A673 (cell line): ENCODE results near the gene EFCAB14. TPM values are rescaled to one million over a fixed set of nuclear protein-coding genes. Genes with fewer than 3 reads are reported as not detected.

Experiments used
- BruUV-seq: library from RNA; stranded (reverse); fragments of 400-500 nt; replicated peaks from 2 replicates; lab custom pipeline; 2021; lab: Mats Ljungman, UMichigan
- CTCF ChIA-PET: fragments of 300-600 bp; sonication (Branson Sonifier 250); formaldehyde crosslinking; loops from one replicate; lab custom pipeline; 2022; ENCODE audit warnings: antibody characterized with exemption; lab: Charles Lee
- POLR2A ChIA-PET: fragments of 300-600 bp; sonication (Branson Sonifier 250); formaldehyde crosslinking; loops from one replicate; lab custom pipeline; 2022; ENCODE audit warnings: antibody characterized with exemption; ENCODE audit not compliant: low non-redundant PET; lab: Charles Lee
- DNase-seq: peaks from one replicate; pipeline ENCODE4 v3.0.0-alpha.2; 2015; ENCODE audit warnings: low spot score
- H3K27ac ChIP-seq: fragments of 200-600 bp; sonication (generic); 2 replicates; pipeline ENCODE4 v1.5.1; 2016; ENCODE audit warnings: mixed run types, low read depth, mild to moderate bottlenecking, mixed read lengths, antibody characterized with exemption, low read length; ENCODE audit not compliant: poor library complexity, severe bottlenecking
- H3K27me3 ChIP-seq: fragments of 200-600 bp; sonication (generic); replicated peaks from 2 replicates; pipeline ENCODE4 v1.6.1; 2017; ENCODE audit warnings: mixed run types, low read depth, mild to moderate bottlenecking, mixed read lengths, antibody characterized with exemption, low read length; ENCODE audit not compliant: insufficient read depth, poor library complexity
- H3K36me3 ChIP-seq: fragments of 200-600 bp; sonication (generic); 2 replicates; pipeline ENCODE4 v1.6.1; 2016; ENCODE audit warnings: mixed run types, mild to moderate bottlenecking, mixed read lengths, antibody characterized with exemption, low read length; ENCODE audit not compliant: insufficient read depth, poor library complexity, severe bottlenecking
- H3K4me1 ChIP-seq: fragments of 200-600 bp; sonication (generic); 2 replicates; pipeline ENCODE4 v1.6.1; 2017; ENCODE audit warnings: mixed run types, mild to moderate bottlenecking, mixed read lengths, antibody characterized with exemption, low read length; ENCODE audit not compliant: insufficient read depth, poor library complexity, severe bottlenecking
- H3K4me3 ChIP-seq: fragments of 200-600 bp; sonication (generic); 2 replicates; pipeline ENCODE4 v1.5.1; 2016; ENCODE audit warnings: low read depth, mixed run types, mild to moderate bottlenecking, mixed read lengths, low read length; ENCODE audit not compliant: poor library complexity, severe bottlenecking
- H3K9me3 ChIP-seq: fragments of 200-600 bp; sonication (generic); 2 replicates; pipeline ENCODE4 v1.6.1; 2016; ENCODE audit warnings: mixed run types, low read depth, mild to moderate bottlenecking, mixed read lengths, antibody characterized with exemption, low read length; ENCODE audit not compliant: poor library complexity, severe bottlenecking
- CTCF ChIP-seq: fragments of 300-800, 200-600 bp; sonication (generic); conservative IDR thresholded peaks from 2 replicates; pipeline ENCODE4 v1.5.1; 2017; ENCODE audit warnings: low read depth, mild to moderate bottlenecking, antibody characterized with exemption, low read length, moderate library complexity, mixed read lengths
- EZH2 ChIP-seq: fragments of 200-600 bp; sonication (generic); IDR thresholded peaks from 2 replicates; pipeline ENCODE4 v1.6.1; 2017; ENCODE audit warnings: borderline replicate concordance, low read depth, mild to moderate bottlenecking, mixed read lengths, antibody characterized with exemption, low read length; ENCODE audit not compliant: poor library complexity, severe bottlenecking
- intact Hi-C: fragments of 100-400 bp; cut with micrococcal nuclease; formaldehyde crosslinking; loops from one replicate; pipeline ENCODE4 v1.10.0; 2022; ENCODE audit not compliant: unreplicated experiment
- total RNA-seq: library from RNA; stranded (reverse); gene quantifications from 2 replicates; pipeline ENCODE4 v1.2.3, GENCODE V29; 2021

Gene EFCAB14
- total RNA-seq, 1 experiment from 2014 or later, result 39.8 TPM

- intact Hi-C loops, result no loop called here
- DNase-seq, result no peak
- Histone ChIP-seq H3K9me3 (no peaks in the 10 kb centered on the region), H3K27ac (no peak overlapping the region), H3K36me3 (no peaks in the 10 kb centered on the region), H3K4me1 (no peaks in the 10 kb centered on the region), H3K27me3 (peaks cover 61% of the 10 kb centered on the region), H3K4me3 (no peak overlapping the region)
- CTCF ChIA-PET, result no interaction called here
- TF ChIP-seq EZH2 (no peak), CTCF (no peak)
- POLR2A ChIA-PET, result no interaction called here
- BruUV-seq, result no TSS peak
Measured at GRCh38 chr1:46764402-46764801, 45.5 kb upstream of the EFCAB14 start.

DNA sequence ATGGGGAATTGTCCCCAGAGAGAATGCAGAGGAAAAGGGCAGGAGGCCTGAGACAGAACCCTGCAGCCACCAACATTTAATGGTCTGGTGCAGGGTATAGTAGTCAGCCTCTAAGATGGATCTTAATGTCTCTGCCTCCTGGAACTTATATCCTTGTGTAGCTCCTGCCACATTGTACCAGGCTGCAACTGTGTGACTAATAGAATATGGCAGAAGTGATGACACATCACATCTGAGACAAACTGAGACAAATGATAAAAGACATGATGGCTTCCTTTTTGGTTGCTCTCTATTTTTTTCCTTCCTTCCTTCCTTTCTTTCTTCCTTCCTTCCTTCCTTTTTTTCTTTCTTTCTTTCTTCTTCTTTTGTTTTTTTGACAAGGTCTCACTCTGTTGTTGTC lies 42.8 kb upstream of the EFCAB14 start:
- H3K27ac ChIP-seq, result no peak overlapping the region
- intact Hi-C loops, result no loop called here
- no peak overlapping the region for H3K4me3 ChIP-seq
- no peaks in the 10 kb centered on the region for H3K36me3 ChIP-seq
- DNase-seq, result no peak
- peaks cover 70% of the 10 kb centered on the region for H3K27me3 ChIP-seq
- ChIA-PET POLR2A (no interaction called here), CTCF (no interaction called here)
- no TSS peak for BruUV-seq
- H3K4me1 ChIP-seq, result no peaks in the 10 kb centered on the region
- TF ChIP-seq EZH2 (no peak), CTCF (no peak)
- H3K9me3 ChIP-seq, result no peaks in the 10 kb centered on the region

DNA sequence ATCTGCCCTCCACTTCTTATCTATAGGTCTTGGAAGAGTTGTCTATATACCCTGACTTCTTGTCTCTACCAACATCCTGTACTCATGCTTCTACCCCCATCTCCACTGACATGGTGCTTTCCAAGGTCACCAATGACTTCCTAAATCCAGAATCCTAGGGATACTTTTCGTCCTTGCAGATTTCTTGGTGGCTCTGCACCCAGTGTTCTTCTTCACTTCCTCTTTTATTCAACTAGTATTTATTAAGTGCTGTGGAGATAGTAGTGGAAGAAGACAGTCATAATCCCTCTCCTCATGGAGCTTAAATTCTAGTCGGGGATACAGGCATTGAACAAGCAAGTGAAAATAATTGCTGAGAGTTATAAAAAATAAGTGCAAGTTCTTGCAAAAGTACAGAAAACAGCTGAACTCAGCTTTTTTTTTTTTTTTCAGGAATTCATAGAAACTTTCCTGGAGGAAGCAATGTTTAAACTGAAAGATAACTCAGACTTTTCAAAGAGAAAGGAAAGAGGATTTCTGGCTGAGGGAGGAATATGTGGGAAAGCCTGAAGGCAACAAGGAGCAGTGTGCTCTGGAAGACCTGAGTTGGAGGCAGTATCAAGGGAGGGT lies 41.7 kb upstream of the EFCAB14 start:
- no peak for DNase-seq
- no peaks in the 10 kb centered on the region for H3K9me3 ChIP-seq
- TF ChIP-seq EZH2, result no peak
- intact Hi-C loops, result no loop called here
- no peaks in the 10 kb centered on the region for H3K4me1 ChIP-seq
- no peak overlapping the region for H3K27ac ChIP-seq
- POLR2A ChIA-PET, result no interaction called here
- H3K36me3 ChIP-seq, result no peaks in the 10 kb centered on the region
- H3K27me3 ChIP-seq, result peaks cover 59% of the 10 kb centered on the region
- no TSS peak for BruUV-seq
- no peak overlapping the region for H3K4me3 ChIP-seq
- CTCF ChIA-PET, result no interaction called here
